GM23338 (cell line): ENCODE measurements around the gene IFI35. TPM values are rescaled to one million over a fixed set of nuclear protein-coding genes. Genes with fewer than 3 reads are reported as not detected.

ENCODE experiments used
- ATAC-seq: fragments of 200-7000 bp; cut with Tn5 transposase; 3 replicates; pipeline ENCODE4 v1.9.1; 2020
- DNase-seq: peaks from one replicate; pipeline ENCODE4 v3.0.0-alpha.2; 2015; ENCODE audit warnings: low spot score
- H2AFZ ChIP-seq: fragments of 200-600 bp; sonication (generic); 2 replicates; pipeline ENCODE4 v1.8.0; 2016; ENCODE audit warnings: antibody characterized with exemption, mild to moderate bottlenecking, moderate library complexity
- H3F3A ChIP-seq: fragments of 200-600 bp; sonication (generic); replicated peaks from 2 replicates; pipeline ENCODE4 v1.8.0; 2017; ENCODE audit warnings: antibody characterized with exemption, mixed run types, low read depth
- H3K27ac ChIP-seq: fragments of 200-600 bp; sonication (generic); 2 replicates; pipeline ENCODE4 v1.6.1; 2016; ENCODE audit warnings: low read depth
- H3K27me3 ChIP-seq: fragments of 200-600 bp; sonication (generic); 2 replicates; pipeline ENCODE4 v1.8.0; 2016; ENCODE audit warnings: mild to moderate bottlenecking, mixed run types, moderate library complexity; ENCODE audit not compliant: insufficient read depth
- H3K36me3 ChIP-seq: fragments of 200-600 bp; sonication (generic); 2 replicates; pipeline ENCODE4 v1.8.0; 2016; ENCODE audit warnings: mild to moderate bottlenecking; ENCODE audit not compliant: insufficient read depth
- H3K4me1 ChIP-seq: fragments of 200-600 bp; sonication (generic); 2 replicates; pipeline ENCODE4 v1.8.0; 2016; ENCODE audit warnings: mild to moderate bottlenecking, moderate library complexity; ENCODE audit not compliant: insufficient read depth
- H3K4me2 ChIP-seq: fragments of 200-600 bp; sonication (generic); 2 replicates; pipeline ENCODE4 v1.7.1; 2017; ENCODE audit warnings: mixed run types
- H3K4me3 ChIP-seq: fragments of 200-600 bp; sonication (generic); 2 replicates; pipeline ENCODE4 v1.6.1; 2016; ENCODE audit warnings: mixed run types
- H3K79me2 ChIP-seq: fragments of 200-600 bp; sonication (generic); replicated peaks from 2 replicates; pipeline ENCODE4 v1.8.0; 2017; ENCODE audit warnings: mild to moderate bottlenecking; ENCODE audit not compliant: insufficient read depth
- H3K9me2 ChIP-seq: fragments of 200-600 bp; sonication (generic); 2 replicates; pipeline ENCODE4 v1.8.0; 2017; ENCODE audit not compliant: insufficient read depth
- H4K20me1 ChIP-seq: fragments of 200-600 bp; sonication (generic); replicated peaks from 2 replicates; pipeline ENCODE4 v1.8.0; 2017; ENCODE audit warnings: mild to moderate bottlenecking; ENCODE audit not compliant: insufficient read depth
- H3K27ac Mint-ChIP-seq: 2 replicates; pipeline ENCODE4 v1.8.0; 2020; ENCODE audit warnings: inconsistent platforms, mild to moderate bottlenecking, moderate library complexity, mixed read lengths
- H3K27me3 Mint-ChIP-seq: 3 replicates; pipeline ENCODE4 v1.8.0; 2022; ENCODE audit warnings: low read depth, mild to moderate bottlenecking, moderate library complexity, mixed read lengths, inconsistent platforms; ENCODE audit not compliant: insufficient read depth, poor library complexity
- H3K36me3 Mint-ChIP-seq: 3 replicates; pipeline ENCODE4 v1.8.0; 2021; ENCODE audit warnings: low read depth, mild to moderate bottlenecking, inconsistent platforms, moderate library complexity, mixed read lengths
- H3K4me1 Mint-ChIP-seq: 3 replicates; pipeline ENCODE4 v1.8.0; 2020; ENCODE audit warnings: mild to moderate bottlenecking, inconsistent platforms, mixed read lengths
- H3K4me3 Mint-ChIP-seq: 3 replicates; pipeline ENCODE4 v1.8.0; 2021; ENCODE audit warnings: moderate library complexity, mild to moderate bottlenecking, inconsistent platforms, mixed read lengths
- H3K9me3 Mint-ChIP-seq: 3 replicates; pipeline ENCODE4 v1.8.0; 2020; ENCODE audit warnings: moderate library complexity, mild to moderate bottlenecking, inconsistent platforms, mixed read lengths
- CREB1 ChIP-seq: fragments of 250-450 bp; sonication (Bioruptor Pico); IDR thresholded peaks from 2 replicates; pipeline ENCODE4 v1.5.0; 2020; ENCODE audit warnings: low read depth, mild to moderate bottlenecking, moderate library complexity
- EZH2phosphoT487 ChIP-seq: fragments of 200-600 bp; sonication (generic); IDR thresholded peaks from one replicate; pipeline ENCODE4 v1.8.1; 2018; ENCODE audit warnings: antibody characterized with exemption; ENCODE audit not compliant: unreplicated experiment
- JUNB ChIP-seq: IDR thresholded peaks from one replicate; pipeline ENCODE4 v1.6.1; 2016; ENCODE audit warnings: antibody characterized with exemption; ENCODE audit not compliant: unreplicated experiment
- NANOG ChIP-seq: IDR thresholded peaks from 2 replicates; pipeline ENCODE4 v1.6.1; 2016; ENCODE audit warnings: antibody characterized with exemption, borderline replicate concordance
- POLR2AphosphoS5 ChIP-seq: IDR thresholded peaks from 2 replicates; pipeline ENCODE4 v1.6.1; 2016; ENCODE audit warnings: antibody characterized with exemption, low read depth
- REST ChIP-seq: IDR thresholded peaks from one replicate; pipeline ENCODE4 v1.6.1; 2018; ENCODE audit warnings: antibody characterized with exemption; ENCODE audit not compliant: unreplicated experiment
- STAT1 ChIP-seq: IDR thresholded peaks from one replicate; pipeline ENCODE4 v1.6.1; 2016; ENCODE audit warnings: antibody characterized with exemption; ENCODE audit not compliant: unreplicated experiment
- ZNF331 ChIP-seq: fragments of 250-450 bp; sonication (Bioruptor Pico); IDR thresholded peaks from 2 replicates; pipeline ENCODE4 v1.5.0; 2020; ENCODE audit warnings: low read depth, mild to moderate bottlenecking, moderate library complexity
- polyA plus RNA-seq: library from polyadenylated mRNA; unstranded; fragments of >200 nt; fragmentation: Nextera tagmentation; extraction: Ambion mirVana; gene quantifications from 2 replicates; pipeline ENCODE4 v1.2.1, GENCODE V29; 2016
- total RNA-seq: library from RNA; depleted of rRNA; stranded (reverse); fragments of >200 nt; shearing (Covaris generic); gene quantifications from 2 replicates; pipeline ENCODE4 v1.2.3, GENCODE V29; 2014
- TF ChIP-seq, protein P1 (sequence below): fragments of 250-450 bp; sonication (Bioruptor Pico); IDR thresholded peaks from 2 replicates; pipeline ENCODE4 v1.5.0; 2020; ENCODE audit warnings: mild to moderate bottlenecking, moderate library complexity
- TF ChIP-seq, protein P2 (sequence below): IDR thresholded peaks from 2 replicates; pipeline ENCODE4 v1.6.1; 2016; ENCODE audit warnings: antibody characterized with exemption

IFI35 gene
- total and polyA plus RNA-seq, 2 experiments from 2014 or later: 1.8 to 2.3 TPM

GRCh38 chr17:43027091-43028032 lies 20.8 kb downstream of the IFI35 start:
- Histone ChIP-seq H3K27ac (no peak overlapping the region), H3K4me2 (peak overlapping the region; percentile 93), H3F3A (0 out of 2 replicates have a peak, but pooled peaks cover 10% of the 10 kb centered on the region), H2AFZ (no peak overlapping the region), H3K36me3 (no peaks in the 10 kb centered on the region), H4K20me1 (no peaks in the 10 kb centered on the region), H3K4me3 (peak overlapping the region; percentile 39), H3K9me2 (no peaks in the 10 kb centered on the region), H3K79me2 (peaks cover 14% of the 10 kb centered on the region; the same call in 1 of the 2 replicates), H3K27me3 (no peaks in the 10 kb centered on the region), H3K4me1 (peaks cover 36% of the 10 kb centered on the region)
- Mint-ChIP-seq H3K4me1 (peaks cover 36% of the 10 kb centered on the region), H3K27me3 (peaks cover 21% of the 10 kb centered on the region), H3K27ac (peak overlapping the region; percentile 47), H3K4me3 (peak overlapping the region; percentile 46), H3K36me3 (peaks cover 21% of the 10 kb centered on the region), H3K9me3 (no peaks in the 10 kb centered on the region)
- TF ChIP-seq EZH2phosphoT487: no peak
- TF ChIP-seq POLR2AphosphoS5: 0 out of 2 replicates have a peak, but pooled peaks have one; percentile 30
- TF ChIP-seq JUNB: no peak
- no peak for TF ChIP-seq REST
- TF ChIP-seq, protein P1, sequence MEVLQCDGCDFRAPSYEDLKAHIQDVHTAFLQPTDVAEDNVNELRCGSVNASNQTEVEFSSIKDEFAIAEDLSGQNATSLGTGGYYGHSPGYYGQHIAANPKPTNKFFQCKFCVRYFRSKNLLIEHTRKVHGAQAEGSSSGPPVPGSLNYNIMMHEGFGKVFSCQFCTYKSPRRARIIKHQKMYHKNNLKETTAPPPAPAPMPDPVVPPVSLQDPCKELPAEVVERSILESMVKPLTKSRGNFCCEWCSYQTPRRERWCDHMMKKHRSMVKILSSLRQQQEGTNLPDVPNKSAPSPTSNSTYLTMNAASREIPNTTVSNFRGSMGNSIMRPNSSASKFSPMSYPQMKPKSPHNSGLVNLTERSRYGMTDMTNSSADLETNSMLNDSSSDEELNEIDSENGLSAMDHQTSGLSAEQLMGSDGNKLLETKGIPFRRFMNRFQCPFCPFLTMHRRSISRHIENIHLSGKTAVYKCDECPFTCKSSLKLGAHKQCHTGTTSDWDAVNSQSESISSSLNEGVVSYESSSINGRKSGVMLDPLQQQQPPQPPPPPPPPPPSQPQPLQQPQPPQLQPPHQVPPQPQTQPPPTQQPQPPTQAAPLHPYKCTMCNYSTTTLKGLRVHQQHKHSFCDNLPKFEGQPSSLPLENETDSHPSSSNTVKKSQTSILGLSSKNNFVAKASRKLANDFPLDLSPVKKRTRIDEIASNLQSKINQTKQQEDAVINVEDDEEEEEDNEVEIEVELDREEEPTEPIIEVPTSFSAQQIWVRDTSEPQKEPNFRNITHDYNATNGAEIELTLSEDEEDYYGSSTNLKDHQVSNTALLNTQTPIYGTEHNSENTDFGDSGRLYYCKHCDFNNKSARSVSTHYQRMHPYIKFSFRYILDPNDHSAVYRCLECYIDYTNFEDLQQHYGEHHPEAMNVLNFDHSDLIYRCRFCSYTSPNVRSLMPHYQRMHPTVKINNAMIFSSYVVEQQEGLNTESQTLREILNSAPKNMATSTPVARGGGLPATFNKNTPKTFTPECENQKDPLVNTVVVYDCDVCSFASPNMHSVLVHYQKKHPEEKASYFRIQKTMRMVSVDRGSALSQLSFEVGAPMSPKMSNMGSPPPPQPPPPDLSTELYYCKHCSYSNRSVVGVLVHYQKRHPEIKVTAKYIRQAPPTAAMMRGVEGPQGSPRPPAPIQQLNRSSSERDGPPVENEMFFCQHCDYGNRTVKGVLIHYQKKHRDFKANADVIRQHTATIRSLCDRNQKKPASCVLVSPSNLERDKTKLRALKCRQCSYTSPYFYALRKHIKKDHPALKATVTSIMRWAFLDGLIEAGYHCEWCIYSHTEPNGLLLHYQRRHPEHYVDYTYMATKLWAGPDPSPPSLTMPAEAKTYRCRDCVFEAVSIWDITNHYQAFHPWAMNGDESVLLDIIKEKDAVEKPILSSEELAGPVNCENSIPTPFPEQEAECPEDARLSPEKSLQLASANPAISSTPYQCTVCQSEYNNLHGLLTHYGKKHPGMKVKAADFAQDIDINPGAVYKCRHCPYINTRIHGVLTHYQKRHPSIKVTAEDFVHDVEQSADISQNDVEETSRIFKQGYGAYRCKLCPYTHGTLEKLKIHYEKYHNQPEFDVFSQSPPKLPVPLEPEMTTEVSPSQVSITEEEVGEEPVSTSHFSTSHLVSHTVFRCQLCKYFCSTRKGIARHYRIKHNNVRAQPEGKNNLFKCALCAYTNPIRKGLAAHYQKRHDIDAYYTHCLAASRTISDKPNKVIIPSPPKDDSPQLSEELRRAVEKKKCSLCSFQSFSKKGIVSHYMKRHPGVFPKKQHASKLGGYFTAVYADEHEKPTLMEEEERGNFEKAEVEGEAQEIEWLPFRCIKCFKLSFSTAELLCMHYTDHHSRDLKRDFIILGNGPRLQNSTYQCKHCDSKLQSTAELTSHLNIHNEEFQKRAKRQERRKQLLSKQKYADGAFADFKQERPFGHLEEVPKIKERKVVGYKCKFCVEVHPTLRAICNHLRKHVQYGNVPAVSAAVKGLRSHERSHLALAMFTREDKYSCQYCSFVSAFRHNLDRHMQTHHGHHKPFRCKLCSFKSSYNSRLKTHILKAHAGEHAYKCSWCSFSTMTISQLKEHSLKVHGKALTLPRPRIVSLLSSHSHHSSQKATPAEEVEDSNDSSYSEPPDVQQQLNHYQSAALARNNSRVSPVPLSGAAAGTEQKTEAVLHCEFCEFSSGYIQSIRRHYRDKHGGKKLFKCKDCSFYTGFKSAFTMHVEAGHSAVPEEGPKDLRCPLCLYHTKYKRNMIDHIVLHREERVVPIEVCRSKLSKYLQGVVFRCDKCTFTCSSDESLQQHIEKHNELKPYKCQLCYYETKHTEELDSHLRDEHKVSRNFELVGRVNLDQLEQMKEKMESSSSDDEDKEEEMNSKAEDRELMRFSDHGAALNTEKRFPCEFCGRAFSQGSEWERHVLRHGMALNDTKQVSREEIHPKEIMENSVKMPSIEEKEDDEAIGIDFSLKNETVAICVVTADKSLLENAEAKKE (CRISPR knock-in tag): peak; percentile 86
- no peak for TF ChIP-seq NANOG
- TF ChIP-seq, protein P2, sequence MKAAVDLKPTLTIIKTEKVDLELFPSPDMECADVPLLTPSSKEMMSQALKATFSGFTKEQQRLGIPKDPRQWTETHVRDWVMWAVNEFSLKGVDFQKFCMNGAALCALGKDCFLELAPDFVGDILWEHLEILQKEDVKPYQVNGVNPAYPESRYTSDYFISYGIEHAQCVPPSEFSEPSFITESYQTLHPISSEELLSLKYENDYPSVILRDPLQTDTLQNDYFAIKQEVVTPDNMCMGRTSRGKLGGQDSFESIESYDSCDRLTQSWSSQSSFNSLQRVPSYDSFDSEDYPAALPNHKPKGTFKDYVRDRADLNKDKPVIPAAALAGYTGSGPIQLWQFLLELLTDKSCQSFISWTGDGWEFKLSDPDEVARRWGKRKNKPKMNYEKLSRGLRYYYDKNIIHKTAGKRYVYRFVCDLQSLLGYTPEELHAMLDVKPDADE: no peak
- no peak for TF ChIP-seq STAT1
- TF ChIP-seq ZNF331: no peak
- TF ChIP-seq CREB1: no peak
- DNase-seq (peak; percentile 74), ATAC-seq (peak; percentile 52)
